Measurements from ENCODE around the gene DLG2. TPM values are rescaled to one million over a fixed set of nuclear protein-coding genes. Genes with fewer than 3 reads are reported as not detected.

DLG2 gene
- total RNA-seq, 2 experiments from 2014 or later, result 2.0 to 2.1 TPM

DNA sequence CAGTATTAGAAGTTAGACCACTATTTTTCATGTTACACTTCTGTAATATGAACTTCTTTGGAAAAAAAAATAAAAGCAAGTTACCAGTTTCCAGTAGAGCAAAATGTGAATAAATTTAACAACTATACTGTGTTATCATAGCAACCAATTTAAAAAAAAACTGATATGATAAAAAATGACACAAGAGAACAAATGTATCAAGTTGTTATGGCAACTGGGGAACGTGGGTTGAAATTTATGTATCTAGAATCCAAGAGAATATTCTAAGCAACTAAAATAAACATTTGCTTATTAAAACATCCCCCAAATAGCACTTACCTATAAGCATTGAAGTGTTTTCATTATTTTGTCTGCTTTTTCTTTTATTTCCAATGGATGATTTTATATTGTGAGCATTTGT lies 442.4 kb downstream of the DLG2 start:
- Histone ChIP-seq H3K4me1 (ENCODE audit: insufficient read depth, low read length) (no peaks in the 10 kb centered on the region), H3K4me3 (ENCODE audit: low read length) (no peak overlapping the region), H3K9me3 (ENCODE audit: control insufficient read depth in 1 of 2, insufficient read depth in 1 of 2, low read length in 2 of 2) (peaks cover 0 to 10% of the 10 kb centered on the region in 2 experiments), H3K36me3 (ENCODE audit: insufficient read depth, low read length) (no peaks in the 10 kb centered on the region), H3K27me3 (ENCODE audit: control insufficient read depth in 1 of 2, insufficient read depth in 2 of 2, low read length in 2 of 2) (no peaks in the 10 kb centered on the region), H3K27ac (ENCODE audit: low read depth in 1 of 2, low read length in 2 of 2) (no peak overlapping the region)
- intact Hi-C loops (cut with DNase I, micrococcal nuclease), result no loop called here
- Mint-ChIP-seq H3K36me3 (ENCODE audit: low read depth) (no peaks in the 10 kb centered on the region), H3K9me3 (peaks cover 21% of the 10 kb centered on the region), H3K4me3 (no peak overlapping the region), H3K4me1 (ENCODE audit: low read depth) (no peaks in the 10 kb centered on the region), H3K27ac (no peak overlapping the region), H3K27me3 (no peaks in the 10 kb centered on the region)
- DNase-seq (no peak), ATAC-seq (ENCODE audit: poor library complexity) (no peak)
- CTCF ChIA-PET, result no interaction called here
- POLR2A ChIA-PET, result no interaction called here
- TF ChIP-seq CTCF (IDR thresholded peaks at IDR 0.05), result no peak

- ATAC-seq (ENCODE audit: poor library complexity), result no peak
- H3K36me3 Mint-ChIP-seq (ENCODE audit: low read depth), result no peaks in the 10 kb centered on the region
- CTCF ChIA-PET, result no interaction called here
- no peak for TF ChIP-seq CTCF (IDR thresholded peaks at IDR 0.05)
- no peaks in the 10 kb centered on the region for H3K36me3 ChIP-seq (ENCODE audit: insufficient read depth, low read length)
- no peaks in the 10 kb centered on the region for H3K4me1 ChIP-seq (ENCODE audit: insufficient read depth, low read length)
- H3K9me3 Mint-ChIP-seq, result peaks cover 13% of the 10 kb centered on the region
- H3K4me3 Mint-ChIP-seq, result no peak overlapping the region
- no peak overlapping the region for H3K27ac Mint-ChIP-seq
- no peak overlapping the region for H3K27ac ChIP-seq (ENCODE audit: low read depth in 1 of 2, low read length in 2 of 2)
- no peaks in the 10 kb centered on the region for H3K27me3 Mint-ChIP-seq
- POLR2A ChIA-PET, result no interaction called here
- H3K4me3 ChIP-seq (ENCODE audit: low read length), result no peak overlapping the region
- H3K4me1 Mint-ChIP-seq (ENCODE audit: low read depth), result no peaks in the 10 kb centered on the region
- no peak for DNase-seq
- peaks cover 0 to 6% of the 10 kb centered on the region in 2 experiments for H3K9me3 ChIP-seq (ENCODE audit: control insufficient read depth in 1 of 2, insufficient read depth in 1 of 2, low read length in 2 of 2)
- intact Hi-C loops (cut with DNase I, micrococcal nuclease), result no loop called here
- H3K27me3 ChIP-seq (ENCODE audit: control insufficient read depth in 1 of 2, insufficient read depth in 2 of 2, low read length in 2 of 2), result no peaks in the 10 kb centered on the region
Measured at GRCh38 chr11:85182441-85183387, 444.4 kb downstream of the DLG2 start.

GRCh38 chr11:85180528-85180927 lies 446.6 kb downstream of the DLG2 start:
- no peak for TF ChIP-seq CTCF (IDR thresholded peaks at IDR 0.05)

More at GRCh38 chr11:85180528-85180927, 446.6 kb downstream of the DLG2 start:
- Histone ChIP-seq H3K27ac (ENCODE audit: low read depth in 1 of 2, low read length in 2 of 2) (no peak overlapping the region), H3K36me3 (ENCODE audit: insufficient read depth, low read length) (no peaks in the 10 kb centered on the region), H3K4me1 (ENCODE audit: insufficient read depth, low read length) (no peaks in the 10 kb centered on the region), H3K27me3 (ENCODE audit: control insufficient read depth in 1 of 2, insufficient read depth in 2 of 2, low read length in 2 of 2) (no peaks in the 10 kb centered on the region), H3K4me3 (ENCODE audit: low read length) (no peak overlapping the region), H3K9me3 (ENCODE audit: control insufficient read depth in 1 of 2, insufficient read depth in 1 of 2, low read length in 2 of 2) (peaks cover 0 to 3% of the 10 kb centered on the region in 2 experiments)
- no peaks in the 10 kb centered on the region for H3K27me3 Mint-ChIP-seq
- H3K27ac Mint-ChIP-seq, result no peak overlapping the region
- peaks cover 11% of the 10 kb centered on the region for H3K9me3 Mint-ChIP-seq
- DNase-seq (no peak), ATAC-seq (ENCODE audit: poor library complexity) (no peak)
- no peak overlapping the region for H3K4me3 Mint-ChIP-seq
- intact Hi-C loops (cut with DNase I, micrococcal nuclease), result no loop called here
- H3K36me3 Mint-ChIP-seq (ENCODE audit: low read depth), result no peaks in the 10 kb centered on the region
- ChIA-PET POLR2A (no interaction called here), CTCF (no interaction called here)
- no peaks in the 10 kb centered on the region for H3K4me1 Mint-ChIP-seq (ENCODE audit: low read depth)
